ENCODE measurements around the gene FMNL2. TPM values are rescaled to one million over a fixed set of nuclear protein-coding genes. Genes with fewer than 3 reads are reported as not detected.

Gene FMNL2
- total RNA-seq, result 53.6 and 66.6 TPM in 2 replicates

GRCh38 chr2:152335016-152335725 lies at the start of gene FMNL2:
Gene FMNL2, plus strand, starts transcription at chr2:152335174.

Small RNAs within 50 kb of the gene (small RNA-seq; reads per million reads assigned to genes)
- not detected for gene AC012443.1

Other genes starting within 250 kb of the FMNL2 start
- gene CACNB4, start 236.1 kb upstream of the FMNL2 start, total RNA-seq, result 0.72 and 1.2 TPM in 2 replicates
- 34.8 and 41.2 TPM in 2 replicates for gene STAM2, start 159.4 kb upstream of the FMNL2 start, total RNA-seq